Chondrocyte (in vitro differentiated cells): ENCODE measurements around the gene MACROH2A2. TPM values are rescaled to one million over a fixed set of nuclear protein-coding genes. Genes with fewer than 3 reads are reported as not detected.

ENCODE experiments used
- DNase-seq: peaks from one replicate; pipeline ENCODE4 v3.0.0; 2021; ENCODE audit warnings: mixed read lengths, low spot score
- H3K27ac Mint-ChIP-seq: one replicate; pipeline ENCODE4 v1.8.0; 2021; ENCODE audit warnings: mild to moderate bottlenecking, moderate library complexity, mixed read lengths; ENCODE audit not compliant: unreplicated experiment
- H3K27me3 Mint-ChIP-seq: 2 replicates; pipeline ENCODE4 v1.8.0; 2021; ENCODE audit warnings: low read depth, mixed read lengths
- H3K36me3 Mint-ChIP-seq: 2 replicates; pipeline ENCODE4 v1.8.0; 2021; ENCODE audit warnings: low read depth, mixed read lengths
- H3K4me1 Mint-ChIP-seq: 2 replicates; pipeline ENCODE4 v1.8.0; 2021; ENCODE audit warnings: low read depth, mild to moderate bottlenecking, mixed read lengths
- H3K4me3 Mint-ChIP-seq: one replicate; pipeline ENCODE4 v1.8.0; 2021; ENCODE audit warnings: mild to moderate bottlenecking, moderate library complexity, mixed read lengths; ENCODE audit not compliant: unreplicated experiment
- H3K9me3 Mint-ChIP-seq: 2 replicates; pipeline ENCODE4 v1.8.0; 2021; ENCODE audit warnings: low read depth, mixed read lengths
- total RNA-seq: library from RNA; stranded (reverse); gene quantifications from 3 replicates; pipeline ENCODE4 v1.2.1, GENCODE V29; 2021
- TF ChIP-seq, protein P1 (sequence below): fragments of 200-600 bp; sonication (generic); IDR thresholded peaks from 2 replicates; pipeline ENCODE4 v1.5.0; 2021; ENCODE audit warnings: antibody characterized with exemption, mild to moderate bottlenecking, moderate library complexity

MACROH2A2 gene
- total RNA-seq, 1 donor from 2014 or later, result 22.9 TPM

DNA sequence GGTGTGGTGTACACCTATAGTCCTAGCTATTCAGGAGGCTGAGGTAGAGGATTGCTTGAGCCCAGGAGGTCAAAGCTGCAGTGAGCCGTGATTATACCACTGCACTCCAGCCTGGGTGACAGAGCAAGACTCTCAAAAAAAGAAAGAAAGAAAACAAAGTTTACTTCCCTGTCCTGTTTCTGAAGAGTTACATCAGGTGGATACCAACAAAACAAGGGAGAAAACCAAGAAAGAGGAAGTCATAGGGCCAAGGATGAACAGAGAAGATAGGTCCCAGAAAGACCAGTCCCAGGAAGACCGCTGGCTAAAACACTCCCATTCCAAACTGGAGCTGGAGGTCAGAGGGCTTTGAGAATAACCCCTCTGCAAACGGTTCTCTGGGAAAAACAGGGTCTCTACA is 13.5 kb downstream of the MACROH2A2 start:
- Mint-ChIP-seq H3K9me3 (no peaks in the 10 kb centered on the region), H3K4me3 (no peak overlapping the region), H3K36me3 (peaks cover 11% of the 10 kb centered on the region), H3K27ac (no peak overlapping the region), H3K4me1 (no peaks in the 10 kb centered on the region), H3K27me3 (no peaks in the 10 kb centered on the region)
- TF ChIP-seq, protein P1, sequence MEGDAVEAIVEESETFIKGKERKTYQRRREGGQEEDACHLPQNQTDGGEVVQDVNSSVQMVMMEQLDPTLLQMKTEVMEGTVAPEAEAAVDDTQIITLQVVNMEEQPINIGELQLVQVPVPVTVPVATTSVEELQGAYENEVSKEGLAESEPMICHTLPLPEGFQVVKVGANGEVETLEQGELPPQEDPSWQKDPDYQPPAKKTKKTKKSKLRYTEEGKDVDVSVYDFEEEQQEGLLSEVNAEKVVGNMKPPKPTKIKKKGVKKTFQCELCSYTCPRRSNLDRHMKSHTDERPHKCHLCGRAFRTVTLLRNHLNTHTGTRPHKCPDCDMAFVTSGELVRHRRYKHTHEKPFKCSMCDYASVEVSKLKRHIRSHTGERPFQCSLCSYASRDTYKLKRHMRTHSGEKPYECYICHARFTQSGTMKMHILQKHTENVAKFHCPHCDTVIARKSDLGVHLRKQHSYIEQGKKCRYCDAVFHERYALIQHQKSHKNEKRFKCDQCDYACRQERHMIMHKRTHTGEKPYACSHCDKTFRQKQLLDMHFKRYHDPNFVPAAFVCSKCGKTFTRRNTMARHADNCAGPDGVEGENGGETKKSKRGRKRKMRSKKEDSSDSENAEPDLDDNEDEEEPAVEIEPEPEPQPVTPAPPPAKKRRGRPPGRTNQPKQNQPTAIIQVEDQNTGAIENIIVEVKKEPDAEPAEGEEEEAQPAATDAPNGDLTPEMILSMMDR, result no peak
- no peak for DNase-seq

- Mint-ChIP-seq H3K9me3 (no peaks in the 10 kb centered on the region), H3K27ac (no peak overlapping the region), H3K4me3 (no peak overlapping the region), H3K27me3 (no peaks in the 10 kb centered on the region), H3K4me1 (no peaks in the 10 kb centered on the region), H3K36me3 (peaks cover 11% of the 10 kb centered on the region)
- TF ChIP-seq, protein P1, result no peak
- no peak for DNase-seq
Observed at GRCh38 chr10:70067586-70067985, 14.9 kb downstream of the MACROH2A2 start.

GRCh38 chr10:70068925-70069324 is 16.3 kb downstream of the MACROH2A2 start:
- no peak overlapping the region for H3K4me3 Mint-ChIP-seq
- H3K27ac Mint-ChIP-seq, result no peak overlapping the region

GRCh38 chr10:70069346-70069745 is 16.7 kb downstream of the MACROH2A2 start:
- TF ChIP-seq, protein P1, result no peak
- Mint-ChIP-seq H3K27me3 (no peaks in the 10 kb centered on the region), H3K4me1 (peaks cover 7% of the 10 kb centered on the region), H3K9me3 (no peaks in the 10 kb centered on the region), H3K27ac (no peak overlapping the region), H3K36me3 (peaks cover 9% of the 10 kb centered on the region), H3K4me3 (no peak overlapping the region)
- no peak for DNase-seq

More at GRCh38 chr10:70068925-70069324, 16.3 kb downstream of the MACROH2A2 start:
- H3K27me3 Mint-ChIP-seq, result no peaks in the 10 kb centered on the region
- peaks cover 3% of the 10 kb centered on the region for H3K4me1 Mint-ChIP-seq
- DNase-seq, result no peak
- H3K9me3 Mint-ChIP-seq, result no peaks in the 10 kb centered on the region
- peaks cover 9% of the 10 kb centered on the region for H3K36me3 Mint-ChIP-seq
- TF ChIP-seq, protein P1, result no peak

GRCh38 chr10:70070834-70071233 is 18.2 kb downstream of the MACROH2A2 start:
- Mint-ChIP-seq H3K4me1 (peaks cover 11% of the 10 kb centered on the region), H3K4me3 (no peak overlapping the region), H3K27ac (no peak overlapping the region), H3K9me3 (no peaks in the 10 kb centered on the region), H3K36me3 (peaks cover 2% of the 10 kb centered on the region), H3K27me3 (no peaks in the 10 kb centered on the region)
- no peak for DNase-seq
- TF ChIP-seq, protein P1, result no peak
